Measurements from ENCODE around the gene ABCB6. TPM values are rescaled to one million over a fixed set of nuclear protein-coding genes. Genes with fewer than 3 reads are reported as not detected.

The ABCB6 gene
- total RNA-seq, 2 experiments from 2014 or later = 18.2 to 21.9 TPM

- no peaks in the 10 kb centered on the region for H3K9me3 Mint-ChIP-seq (ENCODE audit: low read depth)
- POLR2A ChIA-PET = no interaction called here
These were observed 4.0 kb downstream of the ABCB6 start for GRCh38 chr2:219214786-219215185.

GRCh38 chr2:219214141-219214540, 4.6 kb downstream of the ABCB6 start:
- H3K36me3 Mint-ChIP-seq (ENCODE audit: low read depth) = peaks cover 28% of the 10 kb centered on the region
- peaks cover 30% of the 10 kb centered on the region for H3K4me1 Mint-ChIP-seq
- H3K9me3 Mint-ChIP-seq (ENCODE audit: low read depth) = no peaks in the 10 kb centered on the region
- H3K27me3 Mint-ChIP-seq = no peaks in the 10 kb centered on the region
- CTCF ChIA-PET = no interaction called here
- no peak for DNase-seq
- H3K4me3 Mint-ChIP-seq = no peak overlapping the region
- POLR2A ChIA-PET = no interaction called here
- H3K27ac Mint-ChIP-seq = peak overlapping the region; percentile 24
- intact Hi-C loops (cut with DNase I, micrococcal nuclease) = no loop called here
- no peak for ATAC-seq

More at GRCh38 chr2:219214786-219215185, 4.0 kb downstream of the ABCB6 start:
- Mint-ChIP-seq H3K36me3 (ENCODE audit: low read depth) (peaks cover 32% of the 10 kb centered on the region), H3K4me3 (no peak overlapping the region), H3K4me1 (peaks cover 30% of the 10 kb centered on the region), H3K27me3 (no peaks in the 10 kb centered on the region), H3K27ac (no peak overlapping the region)
- ATAC-seq (no peak), DNase-seq (no peak)
- intact Hi-C loops (cut with DNase I, micrococcal nuclease) = no loop called here
- CTCF ChIA-PET = interaction anchor here (0.5 to 1.4 kb wide), 2 partner anchors 15 to 38 kb away, joined by 4 to 5 read pairs; partner anchors contain the start of gene CNPPD1

GRCh38 chr2:219213486-219214071, 5.2 kb downstream of the ABCB6 start:
- no peaks in the 10 kb centered on the region for H3K27me3 Mint-ChIP-seq
- peaks cover 29% of the 10 kb centered on the region for H3K36me3 Mint-ChIP-seq (ENCODE audit: low read depth)
- no peak overlapping the region for H3K4me3 Mint-ChIP-seq
- no peaks in the 10 kb centered on the region for H3K9me3 Mint-ChIP-seq (ENCODE audit: low read depth)
- intact Hi-C loops (cut with DNase I, micrococcal nuclease) = no loop called here
- H3K4me1 Mint-ChIP-seq = peaks cover 32% of the 10 kb centered on the region
- no peak overlapping the region for H3K27ac Mint-ChIP-seq
- no peak for ATAC-seq
- CTCF ChIA-PET = interaction anchor here (0.6 to 0.8 kb wide), 4 partner anchors 24 to 82 kb away, joined by 3 read pairs; no protein-coding TSS in a partner anchor
- no peak for DNase-seq
- POLR2A ChIA-PET = no interaction called here

- H3K36me3 Mint-ChIP-seq (ENCODE audit: low read depth) = peaks cover 34% of the 10 kb centered on the region
- ATAC-seq (no peak), DNase-seq (no peak)
- H3K9me3 Mint-ChIP-seq (ENCODE audit: low read depth) = no peaks in the 10 kb centered on the region
- ChIA-PET CTCF (interaction anchor here (0.6 to 0.9 kb wide), 6 partner anchors 23 to 217 kb away, joined by 3 read pairs; partner anchors contain the start of genes GLB1L and STK16), POLR2A (no interaction called here)
- no peak overlapping the region for H3K4me3 Mint-ChIP-seq
- H3K4me1 Mint-ChIP-seq = peaks cover 36% of the 10 kb centered on the region
- no peak overlapping the region for H3K27ac Mint-ChIP-seq
- no peaks in the 10 kb centered on the region for H3K27me3 Mint-ChIP-seq
- intact Hi-C loops (cut with DNase I, micrococcal nuclease) = no loop called here
These were observed 5.7 kb downstream of the ABCB6 start for GRCh38 chr2:219213026-219213415.

- Mint-ChIP-seq H3K9me3 (ENCODE audit: low read depth) (no peaks in the 10 kb centered on the region), H3K27ac (no peak overlapping the region), H3K4me3 (no peak overlapping the region), H3K27me3 (no peaks in the 10 kb centered on the region), H3K36me3 (ENCODE audit: low read depth) (peaks cover 39% of the 10 kb centered on the region), H3K4me1 (peaks cover 37% of the 10 kb centered on the region)
- intact Hi-C loops (cut with DNase I, micrococcal nuclease) = loop anchor here (1.0 kb wide), 2 partner anchors 40 to 51 kb away; partner anchors contain the start of gene NHEJ1 (in 2 of the 2)
- ChIA-PET CTCF (interaction anchor here (0.6 to 1.7 kb wide), 10 partner anchors 28 to 321 kb away, joined by 3 to 13 read pairs (median 4); partner anchors contain the start of genes CNPPD1, DNAJB2 and SLC23A3), POLR2A (no interaction called here)
- ATAC-seq = no peak
- DNase-seq = no peak
These were observed 7.8 kb downstream of the ABCB6 start for GRCh38 chr2:219210886-219211362.

GRCh38 chr2:219210196-219210885, 8.4 kb downstream of the ABCB6 start:
- ChIA-PET POLR2A (no interaction called here), CTCF (interaction anchor here (0.8 to 1.7 kb wide), 2 partner anchors 38 to 69 kb away, joined by 3 to 4 read pairs; partner anchors contain the start of gene DNAJB2)
- intact Hi-C loops (cut with DNase I, micrococcal nuclease) = no loop called here
- H3K4me3 Mint-ChIP-seq = no peak overlapping the region
- no peak for DNase-seq
- no peaks in the 10 kb centered on the region for H3K27me3 Mint-ChIP-seq
- H3K36me3 Mint-ChIP-seq (ENCODE audit: low read depth) = peaks cover 39% of the 10 kb centered on the region
- H3K27ac Mint-ChIP-seq = peak overlapping the region; percentile 73
- peaks cover 37% of the 10 kb centered on the region for H3K4me1 Mint-ChIP-seq
- ATAC-seq = no peak
- no peaks in the 10 kb centered on the region for H3K9me3 Mint-ChIP-seq (ENCODE audit: low read depth)

- intact Hi-C loops (cut with DNase I, micrococcal nuclease) = loop anchor here in 1 of 2 experiments (5.0 kb wide), 1 partner anchor 333 kb away; the partner anchor contains the start of genes CHPF and TMEM198
- Mint-ChIP-seq H3K4me3 (no peak overlapping the region), H3K27ac (peak overlapping the region; percentile 75), H3K9me3 (ENCODE audit: low read depth) (peaks cover under 1% of the 10 kb centered on the region), H3K27me3 (no peaks in the 10 kb centered on the region), H3K4me1 (peaks cover 37% of the 10 kb centered on the region), H3K36me3 (ENCODE audit: low read depth) (peaks cover 36% of the 10 kb centered on the region)
- ATAC-seq (no peak), DNase-seq (no peak)
- ChIA-PET CTCF (interaction anchor here (0.8 to 1.2 kb wide), 5 partner anchors 14 to 55 kb away, joined by 3 to 6 read pairs (median 4); no protein-coding TSS in a partner anchor), POLR2A (interaction anchor here (0.9 kb wide), 1 partner anchor 9 kb away, joined by 3 read pairs; the partner anchor contains the start of gene ABCB6)
These were observed 9.2 kb downstream of the ABCB6 start for GRCh38 chr2:219209236-219210195.

- peak overlapping the region; percentile 86 for H3K4me3 Mint-ChIP-seq
- intact Hi-C loops (cut with DNase I, micrococcal nuclease) = loop anchor here (1.0 to 5.0 kb wide), 9 partner anchors 9 to 801 kb away; partner anchors contain the start of genes CHPF (in 1 of the 2), CNOT9 (in 1 of the 2), DNAJB2 (in 1 of the 2) and DNPEP (in 1 of the 2)
- ChIA-PET CTCF (interaction anchor here (0.6 to 1.3 kb wide), 8 partner anchors 14 to 477 kb away, joined by 3 to 5 read pairs (median 4); partner anchors contain the start of genes ANKZF1 and ATG9A), POLR2A (no interaction called here)
- H3K9me3 Mint-ChIP-seq (ENCODE audit: low read depth) = peaks cover 3% of the 10 kb centered on the region
- peaks cover 30% of the 10 kb centered on the region for H3K36me3 Mint-ChIP-seq (ENCODE audit: low read depth)
- ATAC-seq (no peak), DNase-seq (no peak)
- H3K27ac Mint-ChIP-seq = peak overlapping the region; percentile 75
- H3K4me1 Mint-ChIP-seq = peaks cover 37% of the 10 kb centered on the region
- no peaks in the 10 kb centered on the region for H3K27me3 Mint-ChIP-seq
These were observed 10.6 kb downstream of the ABCB6 start for GRCh38 chr2:219207884-219208740.

- ChIA-PET CTCF (interaction anchor here (0.7 to 2.0 kb wide), 9 partner anchors 9 to 476 kb away, joined by 3 to 12 read pairs (median 5); partner anchors contain the start of genes CNPPD1 and NHEJ1), POLR2A (interaction anchor here (0.5 to 1.7 kb wide), 6 partner anchors 11 to 54 kb away, joined by 3 to 14 read pairs (median 7); partner anchors contain the start of genes ABCB6 and CNPPD1)
- ATAC-seq (no peak), DNase-seq (no peak)
- peaks cover 37% of the 10 kb centered on the region for H3K4me1 Mint-ChIP-seq
- intact Hi-C loops (cut with DNase I, micrococcal nuclease) = loop anchor here (1.0 to 5.0 kb wide), 9 partner anchors 10 to 801 kb away; partner anchors contain the start of genes CHPF (in 1 of the 2), CNOT9 (in 1 of the 2), DNAJB2 (in 1 of the 2) and DNPEP (in 1 of the 2)
- peak overlapping the region; percentile 86 for H3K4me3 Mint-ChIP-seq
- peaks cover 3% of the 10 kb centered on the region for H3K9me3 Mint-ChIP-seq (ENCODE audit: low read depth)
- peaks cover 29% of the 10 kb centered on the region for H3K36me3 Mint-ChIP-seq (ENCODE audit: low read depth)
- H3K27ac Mint-ChIP-seq = peak overlapping the region; percentile 89
- no peaks in the 10 kb centered on the region for H3K27me3 Mint-ChIP-seq
These were observed 11.4 kb downstream of the ABCB6 start for GRCh38 chr2:219207134-219207883.

Measured in activated CD4-positive, alpha-beta T cell treated with anti-CD3 and anti-CD28 coated beads for 36 hours (primary cell).